ENCODE measurements around the gene ANKRD63. TPM values are rescaled to one million over a fixed set of nuclear protein-coding genes. Genes with fewer than 3 reads are reported as not detected.

ANKRD63 gene
- total and polyA plus RNA-seq, 10 of the 15 experiments (the other 5 are each of a cell fraction or from before 2014, with no cell fraction given): not detected

- ATAC-seq (no peak), DNase-seq (ENCODE audit: low read depth, low spot score) (no peak), FAIRE-seq (no peak)
- ChIA-PET CTCF (interaction anchor here (1.1 to 17.6 kb wide), 8 partner anchors 8 to 95 kb away, joined by 3 to 336 read pairs (median 21); partner anchors contain the start of genes CCDC9B and INAFM2), RAD21 (ENCODE audit: unreplicated experiment) (interaction anchor here (1.0 to 6.8 kb wide), 4 partner anchors 25 to 34 kb away, joined by 3 to 87 read pairs (median 10); no protein-coding TSS in a partner anchor), POLR2A (interaction anchor here (0.6 to 1.3 kb wide), 3 partner anchors 11 to 428 kb away, joined by 3 to 5 read pairs (median 3); partner anchors contain the start of gene INAFM2), SMC1A (ENCODE audit: uncharacterized antibody, unreplicated experiment) (interaction anchor here (0.7 to 10.0 kb wide), 3 partner anchors 9 to 92 kb away, joined by 3 to 83 read pairs (median 3); no protein-coding TSS in a partner anchor)
- intact Hi-C loops (cut with micrococcal nuclease; ENCODE audit: unreplicated experiment) (no loop called here), in situ Hi-C loops (cut with MboI) (loop anchor here (5.0 kb wide), 1 partner anchor 35 kb away; no protein-coding TSS in a partner anchor)
- no TSS peak for BruUV-seq (replicated peaks)
- Histone ChIP-seq H3K9me3 (replicated peaks; ENCODE audit: control insufficient read depth, insufficient read depth, low read length) (no peaks in the 10 kb centered on the region), H3K27ac (ENCODE audit: control insufficient read depth, insufficient read depth) (no peak overlapping the region), H3K4me3 (no peak overlapping the region), H3K4me1 (ENCODE audit: control insufficient read depth, insufficient read depth, low read length) (peaks cover 15% of the 10 kb centered on the region), H3K27me3 (replicated peaks in 1 of 2; ENCODE audit: control insufficient read depth in 2 of 2, insufficient read depth in 2 of 2, low read length in 1 of 2) (peaks cover 0 to 3% of the 10 kb centered on the region in 2 experiments; a peak in 2 of 4 replicates), H4K20me1 (ENCODE audit: control insufficient read depth, insufficient read depth) (no peaks in the 10 kb centered on the region), H3K36me3 (ENCODE audit: control insufficient read depth in 2 of 2, insufficient read depth in 2 of 2, low read length in 1 of 2) (no peaks in the 10 kb centered on the region), H3K9ac (ENCODE audit: control insufficient read depth, insufficient read depth, low read length) (no peak overlapping the region), H2AFZ (ENCODE audit: control insufficient read depth, low read depth, low read length) (no peak overlapping the region), H3K4me2 (ENCODE audit: control insufficient read depth, insufficient read depth) (no peak overlapping the region), H3K79me2 (ENCODE audit: control insufficient read depth, insufficient read depth, low read length) (no peaks in the 10 kb centered on the region)
- WGBS (ENCODE audit: insufficient coverage, insufficient replicate concordance, low lambda C conversion rate, missing lambda C conversion rate): 55% methylated on average over 10 of the region's 10 CpGs
- TF ChIP-seq NKRF (conservative IDR thresholded peaks at IDR 0.05) (no peak), JUND (IDR thresholded peaks at IDR 0.05; ENCODE audit: low read depth, low read length) (no peak), SRF (IDR thresholded peaks at IDR 0.05; ENCODE audit: low read depth in 2 of 2, low read length in 2 of 2) (no peak), NFIC (IDR thresholded peaks at IDR 0.05; ENCODE audit: low read depth, low read length) (no peak), TARDBP (IDR thresholded peaks at IDR 0.05; ENCODE audit: borderline replicate concordance) (no peak), CHD2 (IDR thresholded peaks at IDR 0.05; ENCODE audit: borderline replicate concordance, low read depth, low read length) (no peak), ZBTB40 (IDR thresholded peaks at IDR 0.05; ENCODE audit: borderline replicate concordance) (no peak), BCLAF1 (IDR thresholded peaks at IDR 0.05) (no peak), IKZF2 (IDR thresholded peaks at IDR 0.05) (no peak)
Observed at GRCh38 chr15:40312370-40313158, 29.7 kb upstream of the ANKRD63 start.

All from GM12878 (cell line).